ENCODE measurements around the gene RPS6KB2. TPM values are rescaled to one million over a fixed set of nuclear protein-coding genes. Genes with fewer than 3 reads are reported as not detected.

Gene RPS6KB2
- total RNA-seq, 2 donors from 2014 or later: 54.5 to 72.9 TPM

DNA sequence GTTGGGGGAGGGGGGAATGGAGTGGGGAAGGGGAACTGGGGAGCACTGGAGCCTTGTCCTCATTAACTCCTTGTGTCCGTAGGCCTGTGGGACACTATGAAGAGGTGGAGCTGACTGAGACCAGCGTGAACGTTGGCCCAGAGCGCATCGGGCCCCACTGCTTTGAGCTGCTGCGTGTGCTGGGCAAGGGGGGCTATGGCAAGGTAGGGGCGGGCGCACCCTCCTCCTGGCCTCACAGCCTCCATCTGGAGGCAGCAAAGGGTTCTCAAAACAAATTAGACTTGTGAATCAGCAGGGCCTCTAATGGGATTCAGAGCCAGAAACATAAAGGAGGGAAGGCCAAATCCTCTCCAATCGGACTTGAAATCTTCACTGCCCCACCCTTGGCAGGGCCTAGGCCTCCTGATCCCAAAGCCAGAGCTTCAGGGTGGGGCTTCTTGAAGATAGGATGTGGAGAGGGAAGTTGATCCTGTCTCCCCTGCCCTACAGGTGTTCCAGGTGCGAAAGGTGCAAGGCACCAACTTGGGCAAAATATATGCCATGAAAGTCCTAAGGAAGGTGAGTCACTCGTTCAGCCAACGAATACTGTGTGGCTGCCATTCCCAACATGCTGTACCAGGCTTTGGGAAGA lies 859 bp downstream of the RPS6KB2 start:
- no peak for TF ChIP-seq POLR2A (IDR thresholded peaks at IDR 0.05)
- TF ChIP-seq, protein P1, sequence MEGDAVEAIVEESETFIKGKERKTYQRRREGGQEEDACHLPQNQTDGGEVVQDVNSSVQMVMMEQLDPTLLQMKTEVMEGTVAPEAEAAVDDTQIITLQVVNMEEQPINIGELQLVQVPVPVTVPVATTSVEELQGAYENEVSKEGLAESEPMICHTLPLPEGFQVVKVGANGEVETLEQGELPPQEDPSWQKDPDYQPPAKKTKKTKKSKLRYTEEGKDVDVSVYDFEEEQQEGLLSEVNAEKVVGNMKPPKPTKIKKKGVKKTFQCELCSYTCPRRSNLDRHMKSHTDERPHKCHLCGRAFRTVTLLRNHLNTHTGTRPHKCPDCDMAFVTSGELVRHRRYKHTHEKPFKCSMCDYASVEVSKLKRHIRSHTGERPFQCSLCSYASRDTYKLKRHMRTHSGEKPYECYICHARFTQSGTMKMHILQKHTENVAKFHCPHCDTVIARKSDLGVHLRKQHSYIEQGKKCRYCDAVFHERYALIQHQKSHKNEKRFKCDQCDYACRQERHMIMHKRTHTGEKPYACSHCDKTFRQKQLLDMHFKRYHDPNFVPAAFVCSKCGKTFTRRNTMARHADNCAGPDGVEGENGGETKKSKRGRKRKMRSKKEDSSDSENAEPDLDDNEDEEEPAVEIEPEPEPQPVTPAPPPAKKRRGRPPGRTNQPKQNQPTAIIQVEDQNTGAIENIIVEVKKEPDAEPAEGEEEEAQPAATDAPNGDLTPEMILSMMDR (IDR thresholded peaks at IDR 0.05): no peak
- no peak for TF ChIP-seq POLR2AphosphoS5 (IDR thresholded peaks at IDR 0.05)
- Histone ChIP-seq H3K9me3 (no peaks in the 10 kb centered on the region), H3K4me3 (peak overlapping the region; percentile 77 to 86), H3K4me1 (replicated peaks) (peaks cover 10% of the 10 kb centered on the region), H3K27me3 (replicated peaks; ENCODE audit: insufficient read depth) (no peaks in the 10 kb centered on the region), H3K36me3 (peaks cover 1 to 9% of the 10 kb centered on the region in 2 donors), H3K27ac (peak overlapping the region; percentile 86 to 88)
- intact Hi-C loops (cut with DNase I): no loop called here
- no peak for DNase-seq (ENCODE audit: low spot score)
- 41% methylated on average over 12 of the region's 12 CpGs for WGBS

DNA sequence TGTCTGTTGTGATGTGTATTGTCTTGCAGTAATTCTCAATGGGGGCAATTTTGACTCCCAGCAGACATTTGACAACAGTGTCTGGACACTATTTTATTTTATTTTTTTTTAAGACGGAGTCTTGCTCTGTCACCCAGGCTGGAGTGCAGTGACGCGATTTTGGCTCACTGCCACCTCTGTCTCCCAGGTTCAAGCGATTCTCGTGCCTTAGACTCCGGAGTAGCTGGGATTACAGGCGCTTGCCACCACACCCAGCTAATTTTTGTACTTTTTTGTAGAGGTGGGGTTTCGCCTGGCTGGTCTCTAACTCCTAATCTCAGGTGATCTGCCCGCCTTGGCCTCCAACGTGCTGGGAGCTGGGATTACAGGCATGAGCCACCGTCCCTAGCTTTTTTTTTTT lies 1.4 kb downstream of the RPS6KB2 start:
- H3K4me3 ChIP-seq: peak overlapping the region in 1 of 2 donors; percentile 86
- intact Hi-C loops (cut with DNase I): no loop called here

DNA sequence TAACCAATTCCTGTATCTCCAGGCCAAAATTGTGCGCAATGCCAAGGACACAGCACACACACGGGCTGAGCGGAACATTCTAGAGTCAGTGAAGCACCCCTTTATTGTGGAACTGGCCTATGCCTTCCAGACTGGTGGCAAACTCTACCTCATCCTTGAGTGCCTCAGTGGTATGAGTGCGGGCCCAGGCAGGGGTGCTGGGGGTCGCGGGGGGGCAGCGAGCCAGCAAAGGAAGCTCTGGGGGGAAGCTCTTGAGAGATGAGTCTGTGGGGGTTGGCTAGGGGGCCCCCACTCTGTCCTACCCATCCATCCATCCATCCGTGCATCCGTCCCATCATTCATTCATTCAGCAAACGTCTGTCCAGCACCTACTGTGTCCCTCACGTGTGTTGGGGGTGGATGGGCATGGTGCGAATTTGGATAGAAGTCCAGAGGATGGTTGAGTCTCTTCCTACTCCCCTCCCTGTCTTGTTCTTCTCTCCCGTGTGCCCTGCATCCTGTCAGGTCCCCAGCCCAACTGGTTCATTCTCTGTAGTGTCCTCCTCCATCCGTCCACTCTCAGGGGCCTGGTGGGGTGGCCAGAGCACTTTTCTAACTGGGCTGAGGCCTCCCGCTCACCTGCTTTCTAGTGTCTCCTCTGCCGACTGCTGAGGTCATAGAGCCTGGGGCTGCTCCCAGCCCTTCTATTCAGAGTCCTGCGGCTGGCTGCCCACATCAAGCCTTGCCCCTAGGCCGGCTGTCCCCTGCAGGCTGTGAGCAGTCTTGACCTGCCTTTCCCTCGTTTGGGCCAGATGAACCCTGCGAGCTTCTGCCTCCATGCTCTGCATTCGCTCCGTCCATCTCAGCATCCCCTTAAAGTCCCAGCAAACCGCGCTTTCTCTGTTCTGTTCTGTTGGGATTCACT lies 3.3 kb downstream of the RPS6KB2 start:
- intact Hi-C loops (cut with DNase I): no loop called here

More for the DNA sequence above, 1.4 kb downstream of the RPS6KB2 start:
- H3K27me3 ChIP-seq (replicated peaks; ENCODE audit: insufficient read depth): no peaks in the 10 kb centered on the region
- TF ChIP-seq POLR2A (IDR thresholded peaks at IDR 0.05): no peak
- TF ChIP-seq, protein P1 (IDR thresholded peaks at IDR 0.05): no peak
- no peak for TF ChIP-seq POLR2AphosphoS5 (IDR thresholded peaks at IDR 0.05)
- peaks cover 7 to 9% of the 10 kb centered on the region in 2 donors for H3K36me3 ChIP-seq
- no peaks in the 10 kb centered on the region for H3K9me3 ChIP-seq
- WGBS: 69% methylated on average over 11 of the region's 11 CpGs
- peaks cover 10% of the 10 kb centered on the region for H3K4me1 ChIP-seq (replicated peaks)
- H3K27ac ChIP-seq: peak overlapping the region in 1 of 2 donors; percentile 88
- no peak for DNase-seq (ENCODE audit: low spot score)

DNA sequence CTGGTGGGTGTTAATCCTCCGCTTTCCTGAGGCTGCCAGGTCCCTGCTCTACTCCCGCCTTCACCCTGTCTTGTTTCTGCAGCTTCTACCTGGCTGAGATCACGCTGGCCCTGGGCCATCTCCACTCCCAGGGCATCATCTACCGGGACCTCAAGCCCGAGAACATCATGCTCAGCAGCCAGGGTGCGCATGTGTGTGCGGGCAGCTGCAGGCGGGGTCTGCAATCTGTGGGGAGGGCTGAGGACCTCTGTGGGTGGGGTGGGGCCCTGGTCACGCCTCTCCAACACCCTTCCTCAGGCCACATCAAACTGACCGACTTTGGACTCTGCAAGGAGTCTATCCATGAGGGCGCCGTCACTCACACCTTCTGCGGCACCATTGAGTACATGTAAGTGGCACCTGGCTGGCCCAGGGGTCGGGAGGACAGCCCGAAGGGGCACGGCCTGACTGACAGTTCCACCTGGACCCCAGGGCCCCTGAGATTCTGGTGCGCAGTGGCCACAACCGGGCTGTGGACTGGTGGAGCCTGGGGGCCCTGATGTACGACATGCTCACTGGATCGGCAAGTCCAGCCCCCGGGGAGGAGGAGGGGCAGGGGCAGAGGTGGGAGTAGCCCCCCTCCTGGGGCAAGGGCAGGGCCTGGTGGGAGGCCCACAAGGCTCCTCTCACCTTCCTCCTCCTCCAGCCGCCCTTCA lies 4.5 kb downstream of the RPS6KB2 start:
- Histone ChIP-seq H3K4me3 (no peak overlapping the region), H3K36me3 (peaks cover 12 to 16% of the 10 kb centered on the region in 2 donors), H3K4me1 (replicated peaks) (peaks cover 10% of the 10 kb centered on the region), H3K27ac (no peak overlapping the region), H3K27me3 (replicated peaks; ENCODE audit: insufficient read depth) (no peaks in the 10 kb centered on the region), H3K9me3 (no peaks in the 10 kb centered on the region)
- no peak for DNase-seq (ENCODE audit: low spot score)
- WGBS: 89% methylated on average over 18 of the region's 22 CpGs
- no peak for TF ChIP-seq POLR2AphosphoS5 (IDR thresholded peaks at IDR 0.05)
- no peak for TF ChIP-seq POLR2A (IDR thresholded peaks at IDR 0.05)
- TF ChIP-seq, protein P1 (IDR thresholded peaks at IDR 0.05): no peak
- intact Hi-C loops (cut with DNase I): no loop called here

More for the DNA sequence above, 3.3 kb downstream of the RPS6KB2 start:
- TF ChIP-seq POLR2A (IDR thresholded peaks at IDR 0.05) (no peak), POLR2AphosphoS5 (IDR thresholded peaks at IDR 0.05) (no peak)
- Histone ChIP-seq H3K4me3 (no peak overlapping the region), H3K27ac (no peak overlapping the region), H3K27me3 (replicated peaks; ENCODE audit: insufficient read depth) (no peaks in the 10 kb centered on the region), H3K4me1 (replicated peaks) (peaks cover 10% of the 10 kb centered on the region), H3K36me3 (peaks cover 12 to 16% of the 10 kb centered on the region in 2 donors), H3K9me3 (no peaks in the 10 kb centered on the region)
- DNase-seq (ENCODE audit: low spot score): no peak
- whole genome bisulfite sequencing: 93% methylated on average over 24 of the region's 24 CpGs

All from prostate gland (tissue), 2 donors.